Putamen (tissue), 1 donor: ENCODE results near the gene PUS1.
"Not testable (repeated sequence)": the region's sequence is repeated elsewhere in the genome, so short reads cannot be mapped to it uniquely, and the experiment has no call there.

ENCODE experiments used
- DNase-seq: peaks from one replicate; pipeline ENCODE4 v3.0.0-alpha.2; 2016; ENCODE audit warnings: low spot score

Gene PUS1

DNA sequence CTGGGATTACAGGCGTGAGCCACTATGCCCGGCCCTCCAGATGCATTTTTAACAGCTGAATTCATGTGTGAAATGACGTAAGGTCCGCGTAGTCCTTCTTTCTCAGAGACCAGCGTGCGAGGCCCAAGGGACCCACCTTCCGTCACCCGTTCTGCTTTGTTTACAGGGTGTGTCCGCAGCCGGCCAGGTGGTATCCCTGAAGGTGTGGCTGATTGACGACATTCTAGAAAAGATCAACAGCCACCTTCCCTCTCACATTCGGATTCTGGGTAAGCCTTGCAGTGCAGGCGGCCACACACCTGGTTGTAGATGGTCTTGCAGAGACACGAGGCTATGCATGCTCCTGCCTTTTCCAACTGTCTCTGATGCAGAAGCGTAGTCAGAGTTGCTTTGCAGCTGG lies 9.9 kb downstream of the PUS1 start:
- no peak for DNase-seq

DNA sequence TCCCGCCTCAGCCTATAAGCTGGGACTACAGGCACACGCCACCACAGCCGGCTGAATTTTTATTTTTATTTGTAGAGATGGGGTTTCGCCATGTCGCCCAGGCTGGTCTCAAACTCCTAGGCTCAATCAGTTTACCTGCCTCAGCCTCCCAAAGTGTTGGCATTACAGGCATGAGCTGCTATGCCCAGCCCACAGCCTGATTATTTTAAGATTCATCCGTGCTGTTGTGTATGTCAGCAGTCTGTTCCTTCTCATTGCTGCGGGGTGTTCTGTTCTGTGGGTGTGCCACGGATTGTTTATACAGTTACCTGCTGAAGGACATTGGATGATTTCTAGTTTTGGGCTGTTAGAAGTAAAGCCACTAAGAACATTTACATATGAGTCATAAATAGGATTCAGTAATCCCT lies 11.1 kb downstream of the PUS1 start:
- DNase-seq = no peak

DNA sequence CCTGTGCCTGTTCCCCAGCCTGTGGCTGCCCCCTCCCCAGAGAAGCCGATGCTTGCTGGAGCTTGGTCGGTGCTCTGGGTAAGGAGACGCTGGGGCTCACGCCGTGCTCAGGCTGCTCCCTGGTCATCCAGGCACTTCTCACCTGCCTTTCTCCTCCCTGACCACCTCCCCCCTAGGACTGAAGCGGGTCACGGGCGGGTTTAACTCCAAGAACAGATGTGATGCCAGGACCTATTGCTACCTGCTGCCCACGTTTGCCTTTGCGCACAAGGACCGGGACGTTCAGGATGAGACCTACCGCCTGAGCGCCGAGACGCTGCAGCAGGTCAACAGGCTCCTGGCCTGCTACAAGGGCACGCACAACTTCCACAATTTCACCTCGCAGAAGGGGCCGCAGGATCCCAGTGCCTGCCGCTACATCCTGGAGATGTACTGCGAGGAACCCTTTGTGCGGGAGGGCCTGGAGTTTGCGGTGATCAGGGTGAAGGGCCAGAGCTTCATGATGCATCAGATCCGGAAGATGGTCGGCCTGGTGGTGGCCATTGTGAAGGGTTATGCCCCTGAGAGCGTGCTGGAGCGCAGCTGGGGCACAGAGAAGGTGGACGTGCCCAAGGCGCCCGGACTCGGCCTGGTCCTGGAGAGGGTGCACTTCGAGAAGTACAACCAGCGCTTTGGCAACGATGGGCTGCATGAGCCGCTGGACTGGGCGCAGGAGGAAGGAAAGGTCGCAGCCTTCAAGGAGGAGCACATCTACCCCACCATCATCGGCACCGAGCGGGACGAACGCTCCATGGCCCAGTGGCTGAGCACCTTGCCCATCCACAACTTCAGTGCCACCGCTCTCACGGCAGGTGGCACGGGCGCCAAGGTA lies 12.3 kb downstream of the PUS1 start:
- DNase-seq = no peak

DNA sequence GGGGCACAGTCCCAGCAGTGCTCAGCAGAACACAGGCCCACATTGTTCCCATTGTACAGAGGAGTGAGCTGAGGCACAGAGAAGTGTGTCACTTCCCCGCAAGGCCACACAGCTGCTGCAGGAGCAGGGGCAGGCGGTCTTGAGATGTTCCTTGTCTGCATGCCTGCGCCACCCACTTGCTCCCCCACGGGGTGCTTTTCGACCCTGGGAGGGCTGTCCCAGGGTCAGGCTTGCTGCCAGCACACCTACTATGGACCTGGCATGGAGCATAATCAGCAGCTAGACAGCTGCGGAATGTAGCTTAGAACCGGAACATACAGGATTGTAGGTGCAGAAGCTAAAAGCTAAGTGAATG lies 12.9 kb downstream of the PUS1 start:
- no peak for DNase-seq

DNA sequence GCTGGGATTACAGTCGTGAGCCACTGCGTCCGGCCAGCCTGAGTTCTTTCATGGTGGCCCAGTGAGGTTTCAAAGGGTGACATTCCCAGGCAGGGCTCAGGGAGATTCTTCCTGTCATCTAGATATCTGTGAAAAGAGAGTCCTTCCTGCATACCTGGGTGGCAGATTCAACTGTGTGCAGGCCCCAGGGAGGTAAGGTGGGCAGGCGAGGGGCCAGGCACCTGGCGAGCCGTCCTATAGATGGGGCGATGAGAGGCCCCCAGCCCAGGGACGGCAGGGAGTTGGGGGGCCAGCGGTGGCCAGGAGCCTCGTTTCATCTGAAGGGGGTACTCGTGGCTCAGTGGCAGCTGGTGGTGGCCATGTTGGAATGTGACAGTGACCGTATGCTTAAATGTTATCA lies 13.6 kb downstream of the PUS1 start:
- DNase-seq = no peak

DNA sequence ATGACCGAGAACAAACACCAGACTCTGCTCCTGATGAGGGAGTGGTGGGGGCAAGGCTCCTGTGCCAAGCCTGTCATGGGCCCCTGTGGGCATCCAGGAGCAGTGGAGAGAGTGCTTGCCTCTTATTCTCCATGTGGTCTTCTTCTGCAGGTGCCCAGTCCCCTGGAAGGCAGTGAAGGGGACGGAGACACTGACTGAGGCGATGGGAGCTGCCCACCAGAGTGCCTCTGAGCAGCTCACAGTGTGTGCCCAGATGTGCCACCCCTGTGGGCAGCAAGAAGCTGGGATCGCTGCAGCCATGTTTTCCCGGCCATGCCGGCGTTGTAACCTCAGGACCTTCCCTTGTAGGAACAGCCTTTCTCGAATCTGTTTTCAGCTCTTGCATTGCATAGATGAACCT lies 14.3 kb downstream of the PUS1 start:
- DNase-seq = no peak

DNA sequence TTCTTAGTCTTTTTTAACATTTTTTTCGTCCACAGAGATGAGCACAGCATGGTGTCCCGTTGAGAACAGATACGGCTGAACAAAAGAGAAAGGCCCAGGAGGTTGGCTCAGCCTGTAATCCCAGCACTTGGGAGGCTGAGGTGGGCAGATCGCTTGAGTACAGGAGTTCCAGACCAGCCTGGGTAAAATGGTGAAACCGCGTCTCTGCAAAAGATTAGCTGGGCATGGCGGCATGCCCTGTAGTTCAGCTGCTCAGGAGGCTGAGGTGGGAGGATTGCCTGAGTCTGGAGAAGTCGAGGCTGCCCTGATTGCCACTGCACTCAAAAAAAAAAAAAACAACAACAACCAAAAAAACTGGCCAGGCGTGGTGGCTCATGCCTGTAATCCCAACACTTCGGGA lies 14.8 kb downstream of the PUS1 start:
- DNase-seq = no peak

DNA sequence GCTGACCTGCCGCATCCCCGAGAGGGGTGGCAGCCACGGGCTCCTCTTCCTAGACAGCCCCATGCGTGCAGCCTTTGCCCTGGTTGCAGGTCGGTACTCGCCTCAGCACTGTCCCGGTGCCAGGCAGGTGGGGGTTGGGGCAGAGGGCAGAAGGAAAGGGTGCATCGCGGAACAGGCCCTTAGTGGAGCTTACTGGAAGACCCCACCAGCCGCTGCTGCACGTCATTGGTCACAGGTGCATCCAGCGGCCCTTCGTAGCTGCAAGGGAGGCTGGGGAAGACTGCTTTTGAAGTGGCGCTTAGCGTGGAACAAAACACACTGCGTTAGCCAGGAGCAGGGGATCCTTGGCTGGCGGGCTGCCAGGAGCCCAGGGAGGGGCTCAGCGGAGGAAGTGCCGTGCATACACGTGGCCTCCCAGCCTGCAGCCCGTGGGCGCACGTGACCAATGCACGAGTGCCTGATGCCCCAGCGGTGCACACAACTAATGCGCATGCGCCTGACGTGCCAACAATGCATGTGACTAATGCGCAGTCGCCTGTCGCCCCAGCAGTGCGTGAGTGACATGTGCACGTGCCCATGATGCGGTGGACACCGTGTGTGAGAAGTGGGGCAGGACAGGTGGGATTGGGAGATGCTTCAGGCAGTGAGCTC lies 15.7 kb downstream of the PUS1 start:
- no peak for DNase-seq

DNA sequence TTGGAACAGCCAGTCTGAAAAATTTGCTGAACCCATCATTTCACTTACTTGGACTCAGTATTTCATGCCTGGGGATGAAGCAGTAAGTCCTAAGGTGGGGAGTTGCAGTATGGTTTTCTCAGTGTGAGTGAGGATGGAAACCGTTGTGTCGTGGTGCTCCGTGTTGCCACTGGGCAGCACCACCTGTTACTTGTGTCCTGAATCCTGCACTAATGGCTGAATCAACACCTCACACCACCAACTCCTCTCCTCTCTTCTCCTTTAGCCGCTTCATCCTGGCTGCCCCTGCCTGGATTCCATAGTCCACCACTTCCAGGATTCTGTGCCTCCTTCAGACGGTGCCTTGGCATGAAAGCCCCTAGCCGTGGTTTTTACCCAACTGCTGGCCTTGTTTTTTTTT lies 17.7 kb downstream of the PUS1 start:
- DNase-seq = no peak

DNA sequence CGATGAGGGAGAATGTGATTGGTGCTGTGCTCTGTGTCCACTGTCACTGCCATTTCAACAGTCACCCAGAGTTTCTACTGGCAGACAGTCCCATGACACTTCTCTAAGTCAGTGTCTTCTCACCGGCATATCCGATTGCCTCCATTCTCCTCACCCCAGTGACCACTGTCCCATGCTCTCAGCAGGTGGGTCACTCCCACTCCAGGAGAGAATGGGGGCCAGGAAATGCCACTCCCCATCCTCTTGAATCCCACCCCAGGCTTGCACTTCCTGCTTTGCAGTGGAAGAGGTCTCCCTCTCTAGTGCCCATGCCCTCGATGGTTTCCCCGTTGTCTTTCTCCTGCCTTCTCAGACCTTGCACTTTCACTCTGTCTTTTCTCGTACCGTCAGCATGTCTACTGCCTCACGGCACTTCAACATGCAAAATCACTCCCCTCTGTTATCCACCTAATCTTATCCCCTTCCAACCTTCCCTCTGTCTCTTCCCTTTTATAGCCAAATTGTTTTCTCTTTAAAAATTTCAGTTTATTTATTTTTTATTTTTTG lies 18.5 kb downstream of the PUS1 start:
- no peak for DNase-seq

DNA sequence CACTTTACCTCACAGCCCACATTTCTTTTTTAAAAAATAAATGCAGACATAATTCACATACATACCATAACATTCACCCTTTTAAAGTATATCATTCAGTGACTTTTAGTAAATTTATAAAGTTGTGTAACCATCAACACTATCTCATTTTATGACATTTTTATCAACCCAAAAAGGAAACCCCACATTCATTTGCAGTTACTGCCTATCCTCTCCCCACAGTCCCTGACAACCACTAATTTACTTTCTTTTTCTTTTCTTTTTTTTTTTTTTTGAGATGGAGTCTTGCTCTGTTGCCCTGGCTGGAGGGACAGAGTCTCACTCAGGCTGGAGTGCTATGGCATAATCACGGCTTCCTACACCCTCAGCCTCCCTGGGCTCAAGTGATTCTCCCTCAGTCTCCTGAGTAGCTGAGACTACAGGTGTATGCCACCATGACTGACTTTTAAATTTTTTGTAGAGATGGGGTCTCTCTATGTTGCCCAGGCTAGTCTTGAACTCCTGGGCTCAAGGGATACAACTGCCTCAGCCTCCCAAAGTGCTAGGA lies 19.2 kb downstream of the PUS1 start:
- no peak for DNase-seq

DNA sequence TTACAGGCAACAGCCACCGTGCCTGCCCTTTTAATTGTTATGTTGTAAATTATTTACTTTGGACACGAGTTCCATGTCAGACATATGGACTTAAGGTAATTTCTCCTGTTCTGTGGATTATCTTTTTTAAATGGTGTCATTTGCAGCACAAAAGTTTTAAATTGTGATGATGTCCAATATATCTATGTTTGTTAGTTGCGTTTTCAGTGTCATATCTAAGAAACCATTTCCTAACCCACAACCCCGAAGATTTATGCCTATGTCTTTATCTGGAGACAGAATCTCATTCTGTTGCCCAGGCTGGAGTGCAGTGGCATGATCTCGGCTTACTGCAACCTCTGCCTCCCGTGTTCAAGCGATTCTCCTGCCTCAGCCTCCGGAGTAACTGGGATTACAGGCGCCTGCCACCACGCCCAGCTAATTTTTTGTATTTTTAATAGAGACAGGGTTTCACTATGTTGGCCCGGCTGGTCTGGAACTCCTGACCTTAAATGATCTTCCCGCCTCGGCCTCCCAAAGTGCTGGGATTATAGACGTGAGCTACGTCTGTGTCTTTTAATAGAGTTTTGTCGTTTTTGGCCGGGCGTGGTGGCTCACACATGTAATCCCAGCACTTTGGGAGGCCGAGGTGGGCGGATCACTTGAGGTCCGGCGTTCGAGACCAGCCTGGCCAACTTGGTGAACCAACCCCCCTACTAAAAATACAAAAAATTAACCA lies 19.8 kb downstream of the PUS1 start:
- DNase-seq = not testable (repeated sequence)

DNA sequence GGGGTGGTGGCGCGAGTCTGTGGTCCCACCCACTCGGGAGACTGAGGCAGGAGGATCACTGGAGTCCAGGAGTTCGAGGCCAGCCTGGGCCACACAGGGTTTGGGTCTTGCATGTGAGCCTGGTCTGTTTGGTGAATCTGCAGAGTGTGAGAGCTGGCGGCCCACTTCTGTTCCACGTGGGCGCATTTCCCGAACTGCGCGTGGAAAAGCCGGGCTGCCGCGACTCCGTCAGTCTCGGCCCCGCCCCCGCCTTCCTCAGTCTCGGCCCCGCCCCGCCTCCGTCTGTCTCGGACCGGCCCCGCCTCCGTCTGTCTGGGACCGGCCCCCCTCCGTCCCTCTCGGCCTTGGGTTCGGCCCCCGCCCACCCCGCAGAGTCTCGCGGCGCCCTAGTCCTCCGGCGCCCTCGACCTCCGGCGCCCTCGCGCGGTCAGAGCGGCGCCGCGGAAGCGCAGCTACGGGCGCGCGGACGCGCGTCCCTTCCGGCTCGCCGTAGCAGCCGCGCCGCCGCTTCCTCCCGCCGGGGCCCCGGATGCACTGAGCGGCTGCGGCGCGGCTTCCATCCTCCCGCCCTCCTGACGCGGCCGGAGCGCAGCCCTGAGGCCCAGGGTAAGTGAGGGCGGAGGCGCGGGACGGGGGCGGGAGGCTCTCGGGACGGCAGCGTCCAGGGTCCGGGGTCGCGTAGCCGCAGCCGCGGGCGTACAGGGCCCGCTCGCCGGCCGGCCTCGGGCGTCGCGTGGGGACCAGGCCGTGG lies 20.5 kb downstream of the PUS1 start, which contains the start of gene EP400:
Gene EP400, plus strand, starts transcription at position 512 of the 751 bp plus-strand sequence. CDS start 10,678 bp downstream, outside the sequence.
- DNase-seq = peak; percentile 92

DNA sequence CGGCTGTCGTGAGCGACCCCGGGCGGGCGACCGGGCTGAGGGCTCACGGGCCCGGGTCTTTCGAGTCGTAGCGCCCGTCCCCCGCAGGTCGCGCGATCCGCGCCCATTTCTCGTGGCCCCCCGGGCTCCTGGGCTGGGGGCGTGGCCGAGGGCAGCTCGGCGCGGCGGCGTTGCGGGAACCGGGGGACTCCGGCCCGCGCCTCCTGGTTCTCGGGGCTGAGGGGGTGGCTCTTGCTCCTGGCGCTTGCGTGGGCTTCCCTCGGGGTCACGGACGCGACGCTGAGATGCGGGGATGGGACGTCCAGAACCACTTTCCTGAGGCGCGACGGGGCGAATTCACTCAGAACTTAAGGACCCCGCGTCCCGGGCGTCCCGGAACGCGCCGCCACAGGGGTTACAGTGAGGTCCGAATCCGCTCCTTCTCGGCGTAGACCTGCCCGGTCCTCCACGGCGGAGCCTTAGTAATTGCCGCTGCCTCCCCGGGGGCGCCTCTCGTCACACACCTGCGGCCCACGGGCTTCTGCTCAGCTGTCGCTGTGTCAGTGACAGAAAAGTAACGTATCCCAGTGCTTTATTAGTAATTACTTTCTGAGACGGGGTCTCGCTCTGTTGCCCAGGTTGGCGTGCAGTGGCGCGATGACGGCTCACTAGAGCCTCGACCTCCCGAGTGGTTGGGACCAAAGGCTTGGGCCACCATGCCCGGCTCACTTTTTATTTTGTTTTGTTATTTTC lies 21.3 kb downstream of the PUS1 start:
- DNase-seq = no peak

DNA sequence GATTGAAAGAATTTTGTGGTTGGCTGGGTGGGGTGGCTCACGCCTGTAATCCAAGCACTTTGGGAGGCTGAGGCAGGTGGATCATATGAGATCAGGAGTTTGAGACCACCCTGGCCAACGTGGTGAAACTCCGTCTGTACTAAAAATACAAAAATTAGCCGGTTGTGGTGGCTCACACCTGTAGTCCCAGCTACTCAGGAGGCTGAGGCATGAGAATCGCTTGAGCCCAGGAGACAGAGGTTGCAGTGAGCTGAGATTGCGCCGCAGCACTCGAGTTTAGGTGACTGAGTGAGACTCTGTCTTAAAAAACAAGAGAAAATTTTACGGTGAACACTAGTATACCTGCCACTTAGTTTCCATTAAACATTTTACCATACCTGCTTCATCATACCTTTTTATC lies 24.7 kb downstream of the PUS1 start:
- not testable (repeated sequence) for DNase-seq

DNA sequence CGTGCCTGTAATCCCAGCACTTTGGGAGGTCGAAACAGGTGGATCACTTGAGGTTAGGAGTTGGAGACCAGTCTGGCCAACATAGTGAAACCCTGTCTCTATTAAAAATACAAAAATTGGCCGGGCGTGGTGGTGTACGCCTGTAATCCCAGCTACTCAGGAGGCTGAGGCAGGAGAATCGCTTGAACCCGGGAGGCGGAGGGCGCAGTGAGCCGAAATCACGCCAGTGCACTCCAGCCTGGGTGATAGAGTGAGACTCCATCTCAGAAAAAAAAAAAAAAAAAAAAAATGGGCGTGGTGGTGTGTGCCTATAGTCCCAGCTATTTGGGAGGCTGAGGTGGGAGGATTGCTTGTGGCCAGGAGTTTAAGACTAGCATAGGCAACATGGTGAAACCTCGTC lies 25.4 kb downstream of the PUS1 start:
- not testable (repeated sequence) for DNase-seq

DNA sequence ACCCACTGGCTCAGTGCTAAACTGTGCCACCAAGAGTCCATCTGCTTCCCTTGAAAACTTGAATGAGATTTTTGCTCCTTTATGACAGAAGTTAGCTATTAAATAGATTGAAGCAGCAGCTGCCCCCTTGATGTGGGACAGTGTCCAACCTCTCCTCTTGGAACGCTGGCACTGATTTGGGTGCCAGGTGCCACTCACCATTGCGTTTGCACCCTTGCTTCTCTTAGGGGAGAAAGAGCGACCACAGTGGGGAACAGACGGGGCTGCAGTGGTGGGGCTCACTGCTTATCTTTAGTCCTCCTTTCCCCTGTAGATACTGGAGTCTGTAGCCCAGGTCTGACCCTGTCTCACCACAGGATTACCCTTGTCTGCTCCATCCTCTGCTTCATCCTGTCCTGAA lies 30.0 kb downstream of the PUS1 start:
- no peak for DNase-seq

DNA sequence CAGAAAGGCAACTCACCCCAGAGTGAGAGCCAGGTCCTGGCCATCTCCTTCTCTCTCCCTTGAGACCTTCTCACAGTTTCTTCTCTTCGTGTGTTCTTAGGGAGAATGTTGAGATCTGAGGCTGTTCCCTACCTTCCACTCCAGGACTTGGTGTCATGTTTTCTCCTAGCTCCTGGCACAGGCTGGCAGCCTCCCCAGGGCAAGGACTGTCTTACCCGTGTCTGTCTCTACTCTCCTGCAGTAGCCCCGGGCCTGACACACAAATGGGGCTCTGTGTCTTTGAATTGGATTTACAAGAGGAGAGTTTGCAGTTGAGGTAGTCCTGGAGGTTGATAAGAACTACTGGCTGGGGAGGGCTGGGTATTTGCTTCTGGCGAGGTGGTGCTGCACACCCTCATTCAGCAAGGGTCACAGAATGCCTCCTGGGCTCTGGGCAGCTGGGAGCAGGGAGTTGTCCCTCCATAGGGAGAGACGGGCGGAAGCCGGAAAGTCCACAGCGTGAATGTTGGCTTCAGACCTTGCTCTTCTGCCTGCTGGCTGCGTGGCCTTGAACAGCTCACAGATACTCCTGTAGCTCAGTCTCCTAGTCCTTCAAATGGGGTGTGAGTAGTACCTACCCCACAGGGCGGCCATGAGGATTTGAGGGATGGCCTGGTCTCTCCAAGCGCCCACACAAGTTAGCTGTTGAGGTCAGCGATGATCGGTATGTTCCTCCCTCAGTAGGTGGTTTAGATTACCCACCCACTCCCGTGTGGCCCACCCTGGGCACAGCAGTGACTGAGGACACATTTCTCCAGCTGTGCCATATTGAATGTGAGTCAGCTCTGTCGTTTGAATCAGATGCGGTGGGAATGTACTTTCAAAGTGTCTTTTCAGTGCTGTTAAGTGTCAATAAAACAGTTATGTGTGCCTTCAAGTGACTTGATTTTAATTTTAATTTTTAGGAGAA lies 30.8 kb downstream of the PUS1 start:
- no peak for DNase-seq

DNA sequence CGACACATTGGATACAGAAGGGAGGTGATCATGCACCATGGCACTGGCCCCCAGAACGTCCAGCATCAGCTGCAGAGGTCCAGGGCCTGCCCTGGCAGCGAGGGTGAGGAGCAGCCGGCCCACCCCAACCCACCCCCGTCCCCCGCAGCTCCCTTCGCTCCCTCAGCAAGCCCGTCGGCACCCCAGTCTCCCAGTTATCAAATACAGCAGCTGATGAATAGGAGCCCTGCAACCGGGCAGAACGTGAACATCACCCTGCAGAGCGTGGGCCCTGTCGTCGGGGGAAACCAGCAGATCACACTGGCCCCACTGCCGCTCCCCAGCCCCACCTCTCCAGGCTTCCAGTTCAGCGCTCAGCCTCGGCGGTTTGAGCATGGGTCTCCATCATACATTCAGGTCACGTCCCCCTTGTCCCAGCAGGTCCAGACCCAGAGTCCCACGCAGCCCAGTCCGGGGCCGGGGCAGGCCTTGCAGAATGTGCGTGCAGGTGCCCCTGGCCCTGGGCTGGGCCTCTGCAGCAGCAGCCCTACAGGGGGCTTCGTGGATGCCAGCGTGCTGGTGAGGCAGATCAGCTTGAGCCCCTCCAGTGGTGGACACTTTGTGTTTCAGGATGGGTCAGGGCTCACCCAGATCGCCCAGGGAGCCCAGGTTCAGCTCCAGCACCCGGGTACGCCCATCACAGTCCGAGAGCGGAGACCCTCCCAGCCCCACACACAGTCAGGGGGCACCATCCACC lies 31.7 kb downstream of the PUS1 start:
- not testable (repeated sequence) for DNase-seq
